Left renal pelvis (tissue), 4 donors: ENCODE measurements around the gene PPY. TPM values are rescaled to one million over a fixed set of nuclear protein-coding genes. Genes with fewer than 3 reads are reported as not detected.
"Not testable (repeated sequence)": the region's sequence is repeated elsewhere in the genome, so short reads cannot be mapped to it uniquely, and the experiment has no call there.

Source experiments
- DNase-seq, 4 donors: peaks; one replicate each; pipeline ENCODE4 v3.0.0-alpha.2; 2013; ENCODE audit warnings: low read depth in 4 of 4, low spot score in 3 of 4
- polyA plus RNA-seq, 4 donors: library from polyadenylated mRNA; unstranded; fragments of 120-200 nt; gene quantifications; one replicate each; pipeline ENCODE4 v1.2.1, GENCODE V29; 2013; ENCODE audit not compliant: insufficient read length in 4 of 4

Gene PPY
- polyA plus RNA-seq, 4 donors, result 0.34 to 0.43 TPM; not detected in 2

DNA sequence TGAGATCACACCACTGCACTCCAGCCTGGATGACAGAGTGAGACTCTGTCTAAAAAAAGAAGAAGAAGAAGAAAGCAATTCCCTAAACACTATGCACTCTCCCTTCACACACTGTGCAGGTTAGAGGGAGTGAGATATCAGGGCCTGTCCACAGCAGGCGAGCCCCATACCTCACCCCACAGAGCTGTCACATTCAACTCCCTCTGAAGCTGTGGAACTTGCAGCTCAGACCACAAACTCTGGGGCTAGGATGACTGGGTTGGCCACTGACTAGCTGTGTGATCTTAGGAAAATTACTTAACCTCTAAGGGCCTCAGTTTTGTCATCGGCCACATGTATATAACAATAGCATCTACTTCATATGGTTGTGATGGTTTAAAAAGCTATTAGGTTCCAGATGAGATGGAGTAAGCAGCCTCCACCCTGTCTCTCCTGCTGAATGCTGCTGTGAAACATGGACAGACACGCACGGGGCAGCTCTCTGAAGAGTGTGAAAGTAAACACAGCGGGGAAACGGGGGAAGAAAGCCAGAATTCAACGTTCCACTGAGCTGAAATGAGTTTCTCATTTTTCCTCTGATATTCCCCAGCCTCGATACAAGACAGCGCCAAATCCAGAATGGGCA, 25.1 kb upstream of the PPY start:
- DNase-seq, result no peak

DNA sequence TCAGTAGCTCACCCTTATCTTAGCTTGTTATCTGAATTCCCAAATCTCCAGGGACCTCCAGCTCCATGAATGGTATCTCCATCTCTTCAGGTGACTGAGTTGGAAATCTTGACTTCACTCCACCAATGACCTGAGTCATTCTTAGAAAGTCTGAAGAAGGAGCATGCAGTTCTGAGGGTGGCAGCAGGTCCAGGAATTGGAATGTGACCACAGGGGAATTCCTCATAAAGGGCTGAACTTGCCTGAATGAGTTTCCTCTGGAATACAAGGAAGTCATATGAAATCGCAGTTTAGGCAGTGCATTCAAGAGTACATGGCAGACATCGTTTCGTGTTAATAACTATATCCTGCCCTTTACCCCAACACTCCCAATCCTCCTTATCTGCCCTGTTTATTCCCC, 24.0 kb upstream of the PPY start:
- no peak for DNase-seq

DNA sequence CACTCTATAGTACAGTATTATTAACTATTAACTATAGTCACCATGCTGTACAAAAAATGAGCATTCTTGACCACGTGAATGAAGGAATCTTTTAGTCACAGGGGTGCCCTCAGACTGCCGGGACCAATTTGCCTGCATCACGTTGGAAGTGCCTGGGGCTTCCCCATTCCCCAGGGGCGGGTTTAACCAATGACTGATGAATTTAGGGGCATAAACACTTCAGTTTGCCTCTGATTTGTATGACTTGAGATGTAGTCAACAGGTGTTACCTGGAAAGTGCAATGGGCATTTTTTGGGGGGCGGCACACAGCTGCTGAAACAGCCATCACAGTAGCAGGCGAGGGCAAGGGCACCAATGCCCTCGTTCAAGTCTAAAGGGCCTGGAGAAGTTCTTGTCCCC, 20.2 kb upstream of the PPY start:
- no peak for DNase-seq

DNA sequence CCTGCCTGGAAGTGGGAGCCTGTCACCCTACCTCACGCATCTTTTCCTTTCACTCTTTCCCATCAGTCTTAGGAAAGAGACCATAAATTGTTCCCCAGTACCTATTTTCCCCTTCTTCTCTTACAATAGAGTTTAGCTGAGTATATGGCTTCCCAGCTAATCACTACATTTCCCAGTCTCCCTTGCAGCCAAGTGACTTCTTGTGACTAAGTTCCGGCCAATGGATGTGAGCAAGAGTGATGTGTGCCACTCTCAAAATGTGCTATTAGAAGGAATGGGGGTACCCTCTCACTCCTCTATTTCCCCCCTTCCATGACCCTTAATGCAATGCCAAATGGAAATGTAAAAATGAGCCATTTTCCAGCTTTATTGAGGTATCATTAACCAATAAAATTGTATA, 19.7 kb upstream of the PPY start:
- no peak for DNase-seq

DNA sequence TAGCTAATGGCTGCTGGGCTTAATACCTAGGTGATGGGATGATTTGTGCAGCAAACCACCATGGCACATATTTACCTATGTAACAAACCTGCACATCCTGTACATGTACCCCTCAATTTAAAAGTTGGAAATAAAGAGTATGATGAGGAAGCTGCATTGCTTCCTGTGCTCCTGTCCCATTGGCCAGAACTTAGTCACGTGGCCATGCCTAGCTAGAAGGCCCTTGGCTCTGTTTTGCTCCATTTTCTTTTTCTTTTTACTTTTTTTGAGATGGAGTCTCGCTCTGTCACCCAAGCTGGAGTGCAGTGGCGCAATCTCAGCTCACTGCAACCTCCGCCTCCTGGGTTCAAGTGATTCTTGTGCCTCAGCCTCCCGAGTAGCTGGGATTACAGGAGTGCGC, 19.0 kb upstream of the PPY start:
- not testable (repeated sequence) for DNase-seq

DNA sequence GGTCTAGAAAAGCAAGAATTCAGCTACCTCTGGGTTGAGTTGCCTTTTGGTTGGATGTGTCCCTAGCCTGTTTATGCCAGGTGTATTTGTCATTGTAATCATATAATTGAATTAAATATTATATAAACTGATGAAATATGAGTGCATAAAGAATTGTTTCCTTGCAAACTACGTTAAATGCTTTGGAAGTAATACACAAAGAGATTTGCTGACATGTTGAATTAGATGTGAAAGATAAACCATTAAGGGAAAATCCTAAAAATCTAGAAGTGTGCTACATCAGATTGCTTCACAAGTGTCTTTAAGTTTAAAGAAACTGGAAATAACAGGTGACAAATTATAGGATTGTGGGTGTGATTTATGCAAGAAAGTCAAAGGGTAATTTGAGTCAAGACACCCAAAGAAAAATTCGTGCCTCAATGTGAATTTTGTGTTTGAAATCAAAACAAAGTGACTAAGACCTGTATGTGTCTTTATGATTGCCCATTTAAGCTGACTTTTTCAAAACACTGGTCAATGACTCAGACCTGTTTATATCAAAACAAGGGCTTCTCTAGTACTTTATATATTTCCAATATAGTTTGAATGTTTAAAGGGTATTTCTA, 16.6 kb upstream of the PPY start:
- no peak for DNase-seq

DNA sequence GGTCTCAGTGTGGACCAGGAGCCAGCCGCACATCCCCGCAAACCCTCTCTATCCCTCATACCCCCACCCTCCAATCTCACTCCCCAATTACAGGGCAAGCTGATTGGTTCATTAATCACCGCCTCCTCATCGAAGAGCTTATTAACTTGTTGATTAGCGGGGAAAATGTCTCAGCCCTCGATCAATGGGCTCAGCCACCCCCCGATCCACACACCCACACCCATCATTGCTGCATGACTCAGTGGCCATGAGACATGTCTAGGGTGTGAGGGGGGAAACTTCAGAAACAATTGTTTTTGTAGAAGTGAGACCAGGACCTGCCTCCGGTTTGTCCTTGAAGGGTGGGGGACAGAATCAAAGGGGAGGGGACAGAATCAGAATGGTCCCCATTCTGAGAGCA, 13.9 kb upstream of the PPY start:
- no peak for DNase-seq

DNA sequence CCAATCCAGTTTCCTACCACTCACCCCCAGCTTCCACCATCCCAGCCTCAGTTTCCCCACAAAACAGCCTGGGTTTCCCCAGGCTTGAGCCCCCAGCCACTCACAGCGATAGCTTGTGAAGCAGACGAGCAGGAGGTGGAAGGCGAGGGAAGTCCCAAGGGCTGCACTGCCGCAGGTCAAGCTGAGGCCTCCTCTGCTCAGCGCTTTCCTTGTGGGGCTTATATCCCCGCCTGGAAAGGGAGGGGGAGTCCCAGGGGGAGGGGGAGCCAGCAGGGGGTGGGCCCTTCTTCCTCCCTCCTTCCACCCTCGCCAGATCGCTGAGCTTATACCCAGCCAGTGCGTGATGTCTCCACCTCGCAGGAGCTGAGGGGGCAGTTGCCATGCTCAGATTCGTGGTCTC, 11.5 kb upstream of the PPY start, which contains the start of gene PYY:
PYY (minus strand) TSS at position 195 of the 400 bp plus-strand sequence. CDS start 457 bp downstream, outside the sequence.
- DNase-seq, result no peak

DNA sequence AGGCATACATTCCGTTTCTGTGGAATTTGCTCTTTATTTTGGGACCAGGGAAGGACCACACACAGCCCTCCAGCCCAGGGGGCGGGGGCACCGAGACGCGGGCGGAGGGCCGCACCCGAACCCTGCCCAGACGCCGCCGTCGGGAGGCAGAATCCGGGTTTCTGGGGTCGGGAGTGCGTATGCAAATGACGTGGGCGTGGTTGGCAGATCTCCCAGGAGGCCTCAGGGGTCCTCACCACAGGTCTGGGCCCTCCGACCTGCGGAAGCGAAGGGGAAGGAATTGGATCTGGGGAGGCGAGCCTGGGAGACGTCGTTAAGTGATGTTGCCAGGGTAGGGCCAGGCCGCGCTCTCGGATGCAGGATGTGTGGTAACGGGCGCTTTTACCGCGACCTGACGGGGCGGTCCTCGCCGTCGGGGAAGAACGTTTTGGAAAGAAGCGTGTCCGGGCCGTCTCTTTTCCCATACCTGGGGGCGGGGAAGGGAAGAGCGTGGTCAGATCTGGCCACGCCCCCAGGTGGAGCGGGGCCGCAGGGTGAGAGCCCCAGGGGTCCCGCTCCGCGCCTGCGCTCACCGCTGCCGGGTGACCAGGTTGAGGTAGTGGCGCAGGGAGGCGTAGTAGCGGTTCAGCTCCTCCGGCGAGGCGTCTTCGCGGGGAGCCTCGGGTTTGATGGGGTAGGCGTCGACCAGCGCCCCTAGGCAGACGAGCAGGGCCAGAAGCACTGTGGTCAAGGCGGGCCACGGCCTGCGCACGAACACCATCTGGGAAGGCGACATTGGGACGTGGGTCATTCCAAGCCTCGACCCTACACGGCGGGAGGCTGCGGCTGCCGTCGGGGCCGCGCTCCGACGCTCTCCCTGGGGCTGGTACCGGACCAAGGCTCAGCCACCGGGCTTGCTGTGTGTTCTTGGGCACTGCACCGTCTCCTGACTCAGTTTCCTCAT, 10.7 kb upstream of the PPY start:
- no peak for DNase-seq

DNA sequence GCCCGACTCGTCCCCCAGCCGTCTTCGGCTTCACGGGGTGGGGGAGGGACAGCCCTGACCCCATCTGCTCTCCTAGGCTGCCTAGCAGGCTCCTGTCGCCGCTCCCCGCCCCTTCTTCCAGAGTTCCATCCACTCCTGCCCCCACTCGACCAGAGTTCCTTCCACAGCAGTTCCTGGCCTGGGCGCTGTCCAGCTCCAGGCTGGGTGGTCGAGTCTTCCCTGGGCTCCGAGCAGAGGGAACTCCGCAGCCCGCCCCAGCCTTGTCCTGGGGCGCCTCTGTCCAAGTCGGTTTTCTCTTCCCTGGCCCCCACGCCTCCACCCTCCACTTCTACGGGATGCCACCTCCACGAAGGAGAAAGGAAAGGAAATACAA, 10.1 kb upstream of the PPY start:
- no peak for DNase-seq

DNA sequence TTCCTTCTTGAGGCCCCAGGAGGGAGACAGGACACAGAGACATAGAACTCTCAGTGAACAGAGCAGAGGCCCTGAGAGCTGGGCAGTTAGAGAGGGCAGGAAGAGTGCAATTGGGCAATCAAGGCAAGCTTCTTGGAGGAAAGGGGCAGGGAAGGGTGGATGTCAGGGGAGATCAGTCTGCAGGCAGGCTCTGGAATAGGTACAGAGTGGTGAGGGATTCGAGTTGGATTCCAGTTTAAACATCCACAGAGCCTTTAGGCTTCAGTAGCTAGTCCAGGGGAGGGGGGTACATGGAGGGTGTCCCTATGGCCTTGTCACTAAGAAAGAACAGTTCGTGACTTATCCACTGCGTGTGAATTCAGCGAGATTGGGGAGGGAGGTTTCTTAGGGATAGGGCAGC, 9.5 kb upstream of the PPY start:
- no peak for DNase-seq

DNA sequence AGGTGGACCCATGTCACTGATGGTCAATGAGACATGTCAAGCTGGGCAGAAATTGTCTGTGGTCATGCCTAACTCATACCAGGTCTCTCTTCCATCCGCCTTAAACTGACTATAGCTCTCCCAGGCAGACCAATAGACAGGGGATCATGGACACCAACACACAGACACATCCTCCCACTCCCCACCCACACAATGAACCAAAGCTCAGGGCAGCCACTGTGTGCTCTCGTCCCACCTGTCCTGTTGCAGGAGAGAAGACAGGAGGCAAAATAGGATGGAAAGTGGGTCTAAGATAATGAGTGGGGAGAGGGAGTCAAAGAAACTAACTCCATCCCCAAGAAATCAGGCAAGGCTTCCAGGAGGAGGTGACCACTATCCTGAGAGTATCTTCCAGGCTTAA, 8.3 kb upstream of the PPY start:
- DNase-seq, result no peak

DNA sequence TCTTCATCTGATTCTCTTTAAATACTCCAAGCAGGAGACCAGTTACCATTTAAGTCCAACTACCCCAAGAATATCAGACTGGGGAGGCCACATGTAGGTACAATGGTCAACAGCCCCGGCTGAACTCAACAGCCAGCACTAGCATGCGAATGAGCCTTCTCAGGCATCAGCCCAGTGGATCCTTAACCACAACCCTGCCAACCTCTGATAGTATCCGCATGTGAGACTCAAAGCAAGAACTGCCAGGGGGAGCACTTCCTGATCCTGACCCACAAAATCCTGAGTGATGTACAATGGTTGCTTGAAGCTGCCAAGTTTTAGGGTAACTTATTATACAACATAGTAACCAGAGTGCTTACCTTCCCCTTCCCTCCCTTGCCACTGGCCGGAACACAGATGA, 7.5 kb upstream of the PPY start:
- no peak for DNase-seq

DNA sequence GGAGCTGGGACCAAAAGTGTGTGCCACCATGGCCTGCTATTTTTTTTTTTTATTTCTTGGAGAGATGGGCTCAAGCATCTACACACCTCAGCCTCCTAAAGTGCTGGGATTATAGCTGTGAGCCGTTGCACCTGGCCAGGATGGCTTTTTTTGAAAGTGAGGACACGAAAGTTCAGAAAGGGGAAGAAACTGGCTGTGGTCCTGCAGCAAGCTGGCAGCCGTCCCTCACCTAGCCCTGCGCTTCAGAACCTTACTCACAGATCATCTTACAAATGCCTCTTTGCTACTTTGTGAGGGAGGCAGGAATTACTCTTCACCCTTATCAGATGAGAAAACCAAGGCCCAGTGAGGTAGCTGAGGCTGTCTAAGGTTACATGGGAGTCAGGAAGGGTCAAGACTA, 4.5 kb upstream of the PPY start:
- DNase-seq, result no peak

DNA sequence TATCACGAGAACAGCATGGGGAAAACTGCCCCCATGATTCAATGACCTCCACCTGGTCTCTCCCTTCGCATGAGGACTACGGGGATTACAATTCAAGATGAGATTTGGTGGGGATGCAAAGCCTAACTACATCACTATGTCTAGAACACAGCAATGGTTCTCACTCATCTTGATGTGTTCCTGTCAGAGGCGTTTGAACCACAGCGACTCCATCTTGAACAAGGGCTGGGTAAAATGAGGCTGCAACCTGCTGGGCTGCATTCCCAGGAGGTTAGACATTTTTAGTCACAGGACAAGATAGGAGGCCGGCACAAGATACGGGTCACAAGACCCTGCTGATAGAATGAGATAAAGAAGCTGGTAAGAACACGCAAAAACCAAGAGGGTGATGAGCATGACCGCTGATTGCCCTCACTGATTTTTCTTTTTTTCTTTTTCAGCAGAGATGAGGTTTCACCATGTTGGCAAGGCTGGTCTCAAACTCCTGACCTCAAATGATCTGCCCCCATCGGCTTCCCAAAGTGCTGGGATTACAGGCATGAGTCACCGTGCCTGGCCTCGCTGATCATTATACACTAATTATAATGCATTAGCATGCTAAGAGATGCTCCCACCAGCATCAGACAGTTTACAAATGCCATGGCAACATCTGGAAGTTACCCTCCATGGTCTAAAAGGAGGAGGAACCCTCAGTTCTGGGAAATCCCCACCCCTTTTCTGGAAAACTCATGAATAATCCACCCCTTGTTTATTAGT, 3.0 kb upstream of the PPY start:
- DNase-seq, result no peak

DNA sequence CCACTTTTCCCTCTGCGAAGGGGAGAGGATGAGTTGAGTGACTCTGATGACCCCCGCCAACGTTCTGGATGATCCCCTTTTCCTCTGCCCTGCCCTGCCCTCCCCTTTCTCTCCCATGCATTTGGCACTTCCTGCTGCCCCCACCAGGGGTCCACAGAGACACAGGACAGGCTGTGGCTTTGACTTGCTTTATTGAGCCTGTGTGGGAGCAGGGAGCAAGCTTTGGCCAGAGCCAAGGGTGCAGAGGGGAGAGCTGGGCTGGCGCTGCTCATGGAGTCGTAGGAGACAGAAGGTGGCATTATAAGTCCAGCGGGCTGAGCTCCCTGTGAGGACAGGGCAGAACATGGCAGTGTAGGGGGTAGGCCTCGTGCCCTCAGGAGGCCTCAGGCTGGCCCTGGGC, 1.6 kb downstream of the PPY start:
- no peak for DNase-seq

DNA sequence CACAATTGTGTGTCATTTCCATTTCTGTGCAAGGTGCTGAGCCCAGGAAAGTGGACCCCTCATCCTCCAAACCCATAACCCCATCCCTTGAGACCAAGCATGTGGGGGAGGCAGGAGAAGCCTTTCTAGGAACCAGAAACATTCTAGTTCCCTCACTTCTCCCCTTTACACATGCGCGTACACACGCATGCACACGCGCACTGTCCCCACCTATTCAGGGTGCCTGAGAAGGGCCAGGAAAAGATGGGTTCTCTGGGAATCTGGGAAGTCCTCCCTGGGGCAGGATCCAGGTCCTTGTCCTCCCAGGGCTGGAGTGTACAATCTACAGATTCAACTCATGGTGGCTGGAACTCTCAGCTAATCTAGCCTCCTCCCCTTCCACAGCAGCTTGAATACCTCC, 2.4 kb downstream of the PPY start:
- DNase-seq, result no peak

DNA sequence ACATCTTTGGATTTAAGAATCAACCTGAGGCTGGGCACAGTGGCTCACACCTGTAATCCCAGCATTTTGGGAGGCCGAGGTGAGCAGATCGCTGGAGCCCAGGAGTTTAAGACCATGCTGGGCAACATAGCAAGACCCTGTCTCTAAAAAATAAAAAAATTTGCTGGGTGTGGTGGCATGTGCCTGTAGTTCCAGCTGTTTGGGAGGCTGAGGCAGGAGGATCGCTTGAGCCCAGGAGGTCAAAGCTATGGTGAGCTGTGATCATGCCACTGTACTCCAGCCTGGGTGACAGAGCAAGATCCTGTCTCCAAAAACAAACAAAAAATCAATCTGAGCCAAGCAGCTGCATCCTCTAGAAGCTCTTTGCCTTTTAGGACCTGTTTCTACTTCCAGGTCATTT, 2.8 kb downstream of the PPY start:
- DNase-seq, result not testable (repeated sequence)

DNA sequence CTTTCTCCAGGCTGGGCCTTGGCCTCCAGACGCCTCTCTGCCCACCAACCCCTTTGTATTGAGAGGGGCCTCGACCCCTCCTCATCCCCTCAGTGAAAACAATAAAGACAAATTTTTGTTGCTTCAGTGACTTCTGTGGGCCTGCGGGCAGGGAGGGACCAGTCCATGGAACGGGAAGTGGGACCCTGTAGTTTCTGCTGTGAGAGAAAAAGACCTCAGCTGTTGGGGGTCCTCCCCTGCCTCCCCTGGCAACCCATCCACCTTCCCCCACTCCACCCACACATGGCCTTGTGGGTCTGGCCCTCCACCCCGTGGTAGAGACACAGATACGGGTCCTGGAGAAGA, 3.5 kb downstream of the PPY start:
- no peak for DNase-seq

DNA sequence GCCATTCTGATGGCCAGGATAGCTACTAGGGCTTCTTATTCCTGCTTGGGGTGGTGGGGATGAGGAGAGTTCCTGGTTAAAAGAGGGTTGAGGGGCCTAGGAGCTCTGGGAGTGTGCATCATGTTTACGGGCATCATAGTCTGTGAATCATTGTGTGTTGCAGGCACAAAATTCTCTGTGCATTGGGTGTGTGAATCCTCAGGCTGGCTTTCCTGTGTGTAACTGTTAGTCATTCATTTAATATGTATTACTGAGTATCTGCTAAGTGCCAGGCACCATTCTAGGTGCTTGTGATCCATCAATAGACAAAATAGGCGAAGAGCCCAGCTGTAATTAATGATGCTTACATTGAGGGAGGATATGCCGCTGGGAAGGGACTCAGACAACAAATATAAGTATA, 5.8 kb downstream of the PPY start:
- no peak for DNase-seq

DNA sequence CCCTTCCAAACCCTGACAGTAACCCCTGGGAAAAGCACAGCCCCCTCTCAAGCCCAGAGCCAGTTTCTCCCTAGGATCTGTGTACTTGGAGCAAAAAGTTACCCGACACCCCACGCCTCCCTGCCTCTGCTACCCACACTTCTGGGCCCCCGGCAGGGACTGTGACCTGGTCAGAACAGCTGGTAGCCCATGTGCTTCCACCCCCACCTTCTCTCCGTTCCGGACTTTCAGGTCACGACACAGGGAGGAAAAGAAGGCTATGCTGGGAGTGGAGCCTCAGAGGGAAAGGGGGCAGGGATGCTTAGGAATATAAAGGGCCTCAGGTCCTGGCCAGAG, 6.4 kb downstream of the PPY start:
- DNase-seq, result no peak
